ENCODE results near the gene KDM2A.

Gene KDM2A

GRCh38 chr11:67118801-67119584, at the start of gene KDM2A:
KDM2A (plus strand) TSS chr11:67119263; CDS start chr11:67121317, 2,054 bp downstream.
- peak; percentile 98 for DNase-seq (ENCODE audit: low spot score)

GRCh38 chr11:67071420-67072284, 47.4 kb upstream of the KDM2A start:
- DNase-seq (ENCODE audit: low spot score) = peak; percentile 11

GRCh38 chr11:67072295-67072694, 46.8 kb upstream of the KDM2A start:
- no peak for DNase-seq (ENCODE audit: low spot score)

GRCh38 chr11:67073908-67074307, 45.2 kb upstream of the KDM2A start:
- no peak for DNase-seq (ENCODE audit: low spot score)

- DNase-seq (ENCODE audit: low spot score) = no peak
Observed at GRCh38 chr11:67076202-67076601, 42.9 kb upstream of the KDM2A start.

- no peak for DNase-seq (ENCODE audit: low spot score)
Observed at GRCh38 chr11:67079065-67079705, 39.9 kb upstream of the KDM2A start.

- DNase-seq (ENCODE audit: low spot score) = peak; percentile 36
Observed at GRCh38 chr11:67082071-67082791, 36.8 kb upstream of the KDM2A start.

GRCh38 chr11:67083786-67084366, 35.2 kb upstream of the KDM2A start:
- DNase-seq (ENCODE audit: low spot score) = no peak

GRCh38 chr11:67085617-67086016, 33.4 kb upstream of the KDM2A start:
- DNase-seq (ENCODE audit: low spot score) = no peak

- DNase-seq (ENCODE audit: low spot score) = no peak
Observed at GRCh38 chr11:67090717-67091116, 28.3 kb upstream of the KDM2A start.

- no peak for DNase-seq (ENCODE audit: low spot score)
Observed at GRCh38 chr11:67095214-67095507, 23.9 kb upstream of the KDM2A start.

- DNase-seq (ENCODE audit: low spot score) = no peak
Observed at GRCh38 chr11:67098799-67099429, 20.1 kb upstream of the KDM2A start.

- DNase-seq (ENCODE audit: low spot score) = no peak
Observed at GRCh38 chr11:67099831-67100324, 19.2 kb upstream of the KDM2A start.

- DNase-seq (ENCODE audit: low spot score) = no peak
Observed at GRCh38 chr11:67102664-67103063, 16.4 kb upstream of the KDM2A start.

GRCh38 chr11:67105964-67106363, 13.1 kb upstream of the KDM2A start:
- DNase-seq (ENCODE audit: low spot score) = no peak

- DNase-seq (ENCODE audit: low spot score) = no peak
Observed at GRCh38 chr11:67111261-67111660, 7.8 kb upstream of the KDM2A start.

- no peak for DNase-seq (ENCODE audit: low spot score)
Observed at GRCh38 chr11:67113231-67113721, 5.8 kb upstream of the KDM2A start.

GRCh38 chr11:67114275-67114896, 4.7 kb upstream of the KDM2A start:
- DNase-seq (ENCODE audit: low spot score) = no peak

- no peak for DNase-seq (ENCODE audit: low spot score)
Observed at GRCh38 chr11:67116758-67117105, 2.3 kb upstream of the KDM2A start.

- DNase-seq (ENCODE audit: low spot score) = no peak
Observed at GRCh38 chr11:67117176-67117575, 1.9 kb upstream of the KDM2A start.
